Measurements from ENCODE around the gene FUZ. TPM values are rescaled to one million over a fixed set of nuclear protein-coding genes. Genes with fewer than 3 reads are reported as not detected.
A peak's percentile ranks its signal among the peaks of the same experiment; 100 is the strongest.

FUZ gene
- total RNA-seq, 1 donor, result 29.7 TPM

GRCh38 chr19:49799798-49800376, 13.2 kb downstream of the FUZ start:
- H3K4me3 ChIP-seq (ENCODE audit: insufficient read depth, low read length), result no peak overlapping the region
- no peak overlapping the region for H3K27ac ChIP-seq (ENCODE audit: low read depth, low read length)
- H3K4me1 ChIP-seq (ENCODE audit: insufficient read depth, low read length), result peaks cover 3% of the 10 kb centered on the region
- no peaks in the 10 kb centered on the region for H3K27me3 ChIP-seq (ENCODE audit: insufficient read depth, low read length)
- peaks cover 12% of the 10 kb centered on the region for H4K20me1 ChIP-seq (ENCODE audit: insufficient read depth, low read length)
- no peak for TF ChIP-seq CTCF (IDR thresholded peaks at IDR 0.05; ENCODE audit: extremely low read depth, low read depth, low read length)
- no peak overlapping the region for H2AFZ ChIP-seq (ENCODE audit: low read length)
- no peak overlapping the region for H3K4me2 ChIP-seq (ENCODE audit: insufficient read depth, low read length)
- peaks cover 5% of the 10 kb centered on the region for H3K79me2 ChIP-seq (ENCODE audit: insufficient read depth, low read length)
- peaks cover 76% of the 10 kb centered on the region for H3K36me3 ChIP-seq (ENCODE audit: insufficient read depth, low read length)
- no peaks in the 10 kb centered on the region for H3K9me3 ChIP-seq (ENCODE audit: low read depth, low read length)
- peak; percentile 59 for DNase-seq (ENCODE audit: insufficient read length, low spot score, missing footprints)

GRCh38 chr19:49799271-49799797, 13.8 kb downstream of the FUZ start:
- Histone ChIP-seq H3K4me1 (ENCODE audit: insufficient read depth, low read length) (peaks cover 3% of the 10 kb centered on the region), H3K79me2 (ENCODE audit: insufficient read depth, low read length) (peaks cover 5% of the 10 kb centered on the region), H2AFZ (ENCODE audit: low read length) (no peak overlapping the region), H3K27me3 (ENCODE audit: insufficient read depth, low read length) (no peaks in the 10 kb centered on the region), H3K27ac (ENCODE audit: low read depth, low read length) (no peak overlapping the region), H3K9me3 (ENCODE audit: low read depth, low read length) (no peaks in the 10 kb centered on the region), H4K20me1 (ENCODE audit: insufficient read depth, low read length) (peaks cover 12% of the 10 kb centered on the region), H3K4me2 (ENCODE audit: insufficient read depth, low read length) (no peak overlapping the region), H3K4me3 (ENCODE audit: insufficient read depth, low read length) (no peak overlapping the region), H3K36me3 (ENCODE audit: insufficient read depth, low read length) (peaks cover 76% of the 10 kb centered on the region)
- no peak for TF ChIP-seq CTCF (IDR thresholded peaks at IDR 0.05; ENCODE audit: extremely low read depth, low read depth, low read length)
- DNase-seq (ENCODE audit: insufficient read length, low spot score, missing footprints), result peak; percentile 51

GRCh38 chr19:49798574-49798973, 14.5 kb downstream of the FUZ start:
- Histone ChIP-seq H3K36me3 (ENCODE audit: insufficient read depth, low read length) (peaks cover 76% of the 10 kb centered on the region), H4K20me1 (ENCODE audit: insufficient read depth, low read length) (peaks cover 12% of the 10 kb centered on the region), H3K4me3 (ENCODE audit: insufficient read depth, low read length) (no peak overlapping the region), H3K9me3 (ENCODE audit: low read depth, low read length) (no peaks in the 10 kb centered on the region), H3K27me3 (ENCODE audit: insufficient read depth, low read length) (no peaks in the 10 kb centered on the region), H3K4me1 (ENCODE audit: insufficient read depth, low read length) (peaks cover 3% of the 10 kb centered on the region), H3K27ac (ENCODE audit: low read depth, low read length) (no peak overlapping the region), H3K4me2 (ENCODE audit: insufficient read depth, low read length) (no peak overlapping the region), H3K79me2 (ENCODE audit: insufficient read depth, low read length) (peaks cover 5% of the 10 kb centered on the region), H2AFZ (ENCODE audit: low read length) (no peak overlapping the region)
- peak; percentile 80 for DNase-seq (ENCODE audit: insufficient read length, low spot score, missing footprints)
- no peak for TF ChIP-seq CTCF (IDR thresholded peaks at IDR 0.05; ENCODE audit: extremely low read depth, low read depth, low read length)

- no peak for DNase-seq (ENCODE audit: insufficient read length, low spot score, missing footprints)
- H3K4me1 ChIP-seq (ENCODE audit: insufficient read depth, low read length), result no peaks in the 10 kb centered on the region
- no peak overlapping the region for H3K4me3 ChIP-seq (ENCODE audit: insufficient read depth, low read length)
- no peak overlapping the region for H3K4me2 ChIP-seq (ENCODE audit: insufficient read depth, low read length)
- peaks cover 24% of the 10 kb centered on the region for H4K20me1 ChIP-seq (ENCODE audit: insufficient read depth, low read length)
- H3K27ac ChIP-seq (ENCODE audit: low read depth, low read length), result no peak overlapping the region
- TF ChIP-seq CTCF (IDR thresholded peaks at IDR 0.05; ENCODE audit: extremely low read depth, low read depth, low read length), result no peak
- H2AFZ ChIP-seq (ENCODE audit: low read length), result no peak overlapping the region
- peaks cover 74% of the 10 kb centered on the region for H3K36me3 ChIP-seq (ENCODE audit: insufficient read depth, low read length)
- H3K27me3 ChIP-seq (ENCODE audit: insufficient read depth, low read length), result no peaks in the 10 kb centered on the region
- peaks cover 11% of the 10 kb centered on the region for H3K79me2 ChIP-seq (ENCODE audit: insufficient read depth, low read length)
- H3K9me3 ChIP-seq (ENCODE audit: low read depth, low read length), result no peaks in the 10 kb centered on the region
Observed at GRCh38 chr19:49795615-49796014, 17.5 kb downstream of the FUZ start.
